ENCODE data around the gene SLC1A3. TPM values are rescaled to one million over a fixed set of nuclear protein-coding genes. Genes with fewer than 3 reads are reported as not detected.
"Not testable (repeated sequence)": the region's sequence is repeated elsewhere in the genome, so short reads cannot be mapped to it uniquely, and the experiment has no call there.

The SLC1A3 gene
- total RNA-seq, 4 donors from 2014 or later = 2.3 to 15.8 (median 9.9) TPM

GRCh38 chr5:36584009-36584875 lies 22.2 kb upstream of the SLC1A3 start:
- TF ChIP-seq CTCF (IDR thresholded peaks at IDR 0.05) (no peak), POLR2A (IDR thresholded peaks at IDR 0.05) (no peak)
- no peak overlapping the region for H3K27ac ChIP-seq
- H3K9me3 ChIP-seq = no peaks in the 10 kb centered on the region
- DNase-seq = no peak
- intact Hi-C loops (cut with DNase I; ENCODE audit: low total_unique reads) = no loop called here
- H3K4me3 ChIP-seq = no peak overlapping the region
- H3K27me3 ChIP-seq = no peaks in the 10 kb centered on the region
- H3K4me1 ChIP-seq = no peaks in the 10 kb centered on the region
- no peaks in the 10 kb centered on the region for H3K36me3 ChIP-seq

DNA sequence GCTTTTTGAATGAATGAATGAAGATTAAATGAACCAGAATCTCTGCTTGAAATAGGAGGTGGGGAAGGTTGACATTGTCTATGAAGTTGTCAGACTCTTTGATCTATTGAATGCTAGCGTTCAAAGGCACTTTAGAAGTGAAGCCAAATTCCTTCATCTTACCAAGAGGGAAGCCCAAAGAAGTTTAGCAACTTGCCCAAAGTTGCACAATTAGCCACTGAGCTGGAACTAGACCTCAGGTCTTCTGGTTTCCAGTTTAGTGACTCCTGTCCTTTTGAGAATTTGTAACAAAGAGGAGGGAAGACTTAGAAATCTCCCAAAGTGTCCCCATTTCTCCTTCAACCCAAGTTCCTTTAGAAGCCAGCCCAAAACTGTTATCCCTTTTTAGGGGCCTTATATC lies 20.7 kb upstream of the SLC1A3 start:
- Histone ChIP-seq H3K4me1 (no peaks in the 10 kb centered on the region), H3K4me3 (no peak overlapping the region), H3K9me3 (no peaks in the 10 kb centered on the region), H3K36me3 (no peaks in the 10 kb centered on the region), H3K27ac (no peak overlapping the region), H3K27me3 (no peaks in the 10 kb centered on the region)
- intact Hi-C loops (cut with DNase I; ENCODE audit: low total_unique reads) = no loop called here
- DNase-seq = no peak
- no peak for TF ChIP-seq CTCF (IDR thresholded peaks at IDR 0.05)

- Histone ChIP-seq H3K9me3 (no peaks in the 10 kb centered on the region), H3K27ac (no peak overlapping the region), H3K4me1 (no peaks in the 10 kb centered on the region), H3K27me3 (no peaks in the 10 kb centered on the region), H3K36me3 (no peaks in the 10 kb centered on the region), H3K4me3 (no peak overlapping the region)
- intact Hi-C loops (cut with DNase I; ENCODE audit: low total_unique reads) = no loop called here
- DNase-seq = no peak
- TF ChIP-seq CTCF (IDR thresholded peaks at IDR 0.05) (no peak), POLR2A (IDR thresholded peaks at IDR 0.05) (no peak)
These were observed 19.1 kb upstream of the SLC1A3 start for GRCh38 chr5:36587354-36587753.

DNA sequence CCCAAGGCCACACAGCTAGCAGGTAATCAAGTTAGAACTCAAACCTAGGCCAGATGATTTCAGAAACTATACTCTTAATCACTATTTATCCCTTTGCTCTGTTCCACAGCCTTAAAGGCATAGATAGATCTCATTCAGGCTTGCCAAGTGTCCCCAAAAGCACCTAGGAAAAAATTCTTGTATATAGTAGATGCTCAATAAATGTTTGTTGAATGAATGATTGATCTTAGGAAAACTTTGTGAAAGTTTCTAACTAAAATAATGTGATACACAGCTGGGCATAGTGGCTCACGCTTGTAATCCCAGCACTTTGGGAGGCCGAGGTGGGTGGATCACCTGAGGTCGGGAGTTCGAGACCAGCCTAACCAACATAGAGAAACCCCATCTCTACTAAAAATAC lies 16.7 kb upstream of the SLC1A3 start:
- H3K9me3 ChIP-seq; H3K27me3 ChIP-seq; intact Hi-C loops (cut with DNase I; ENCODE audit: low total_unique reads); H3K36me3 ChIP-seq; DNase-seq; H3K4me1 ChIP-seq; H3K4me3 ChIP-seq; H3K27ac ChIP-seq: not testable (repeated sequence)

DNA sequence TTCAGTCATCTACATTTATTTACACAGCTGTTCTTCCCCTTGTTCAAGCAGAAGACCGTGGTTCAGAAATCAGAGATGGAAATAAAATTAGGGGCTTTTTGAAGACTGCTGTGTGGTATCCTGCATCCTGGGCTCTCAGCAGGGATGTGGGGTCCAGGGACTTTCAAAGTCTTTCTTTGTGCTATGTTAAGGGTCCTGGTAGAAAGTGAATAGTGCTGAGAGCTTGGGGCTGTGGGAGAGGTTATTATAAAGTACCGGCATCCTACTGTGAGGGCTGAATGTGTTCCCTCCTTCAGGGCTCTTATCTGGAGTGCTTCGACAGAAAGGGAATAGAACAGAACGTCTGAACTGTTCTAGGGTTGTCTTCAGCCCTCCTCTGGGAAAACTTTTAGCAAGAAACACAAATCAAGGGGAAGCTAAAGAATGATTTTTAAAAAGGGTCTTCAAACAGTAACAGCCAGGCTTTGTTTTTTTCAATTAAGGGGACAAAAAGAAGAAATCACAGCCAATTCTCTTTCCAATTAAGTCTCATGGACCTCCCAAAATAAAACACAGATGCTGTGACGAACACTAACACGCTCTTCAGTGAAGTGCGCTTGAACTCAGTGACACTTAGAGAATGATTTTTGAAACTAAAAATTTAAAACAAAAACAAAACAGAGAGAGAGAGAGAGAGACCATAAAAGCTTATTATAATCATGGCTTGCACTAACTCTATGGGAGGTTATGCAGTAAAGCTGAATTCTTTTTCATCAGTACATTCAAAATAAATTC lies 15.7 kb upstream of the SLC1A3 start:
- Histone ChIP-seq H3K36me3 (no peaks in the 10 kb centered on the region), H3K4me3 (no peak overlapping the region), H3K27ac (no peak overlapping the region), H3K9me3 (no peaks in the 10 kb centered on the region), H3K4me1 (no peaks in the 10 kb centered on the region), H3K27me3 (no peaks in the 10 kb centered on the region)
- TF ChIP-seq POLR2A (IDR thresholded peaks at IDR 0.05) (no peak), CTCF (IDR thresholded peaks at IDR 0.05) (no peak)
- DNase-seq = no peak
- intact Hi-C loops (cut with DNase I; ENCODE audit: low total_unique reads) = no loop called here

Data from uterus (tissue), 4 donors.